H1 (cell line): ENCODE measurements around the gene PLA2G10. TPM values are rescaled to one million over a fixed set of nuclear protein-coding genes. Genes with fewer than 3 reads are reported as not detected.

Experiments used
- CTCF ChIA-PET: fragments of 300-600 bp; sonication (Branson Sonifier 250); formaldehyde crosslinking; loops from one replicate; lab custom pipeline; 2021; ENCODE audit not compliant: partially characterized antibody; lab: Charles Lee
- POLR2A ChIA-PET: fragments of 300-600 bp; sonication (Branson Sonifier 250); formaldehyde crosslinking; loops from one replicate; lab custom pipeline; 2021; ENCODE audit warnings: inconsistent platforms; ENCODE audit not compliant: partially characterized antibody; lab: Charles Lee
- DNase-seq, 2 experiments: peaks; one replicate each; pipeline versions ENCODE4 v3.0.0 to v3.0.0-alpha.2; 2010 to 2022; ENCODE audit warnings: low spot score in 2 of 2, low read depth in 1 of 2, mixed read lengths in 1 of 2
- FAIRE-seq: peaks from 2 replicates; lab custom pipeline; 2011; peaks lifted over from hg19 to GRCh38; lab: Jason Lieb, UNC
- H2AFZ ChIP-seq: 2 replicates; pipeline ENCODE4 v1.8.1; 2012; ENCODE audit warnings: low read length, inconsistent platforms
- H2AK5ac ChIP-seq: 2 replicates; pipeline ENCODE4 v1.6.1; 2013; ENCODE audit warnings: low read depth, low read length
- H2BK120ac ChIP-seq: replicated peaks from 2 replicates; pipeline ENCODE3; 2013; ENCODE audit warnings: low read depth, low read length, inconsistent platforms
- H2BK12ac ChIP-seq: 2 replicates; pipeline ENCODE4 v1.6.1; 2013; ENCODE audit warnings: low read depth, low read length
- H2BK15ac ChIP-seq: 2 replicates; pipeline ENCODE4 v1.6.1; 2013; ENCODE audit warnings: low read length
- H2BK20ac ChIP-seq: 2 replicates; pipeline ENCODE4 v1.6.1; 2013; ENCODE audit warnings: low read length
- H2BK5ac ChIP-seq: 2 replicates; pipeline ENCODE4 v1.6.1; 2013; ENCODE audit warnings: low read depth, low read length
- H3K14ac ChIP-seq: 2 replicates; pipeline ENCODE4 v1.6.1; 2013; ENCODE audit warnings: inconsistent platforms; ENCODE audit not compliant: insufficient read length
- H3K18ac ChIP-seq: 2 replicates; pipeline ENCODE4 v1.6.1; 2013; ENCODE audit warnings: low read length; ENCODE audit errors: extremely low read depth
- H3K23ac ChIP-seq: 2 replicates; pipeline ENCODE4 v1.6.1; 2013; ENCODE audit warnings: inconsistent platforms; ENCODE audit not compliant: insufficient read length
- H3K23me2 ChIP-seq: 2 replicates; pipeline ENCODE4 v1.6.1; 2013; ENCODE audit warnings: low read depth, low read length
- H3K27ac ChIP-seq: 2 replicates; pipeline ENCODE4 v1.6.1; 2011; ENCODE audit warnings: low read depth, low read length, inconsistent platforms
- H3K27me3 ChIP-seq, 4 experiments: replicated peaks in 1 of 4; 1 replicate in 1 of 4; 2 replicates in 3 of 4; pipeline versions ENCODE4 v1.6.1 to v1.8.1; 2011 to 2013; ENCODE audit warnings: low read length in 3 of 4, mild to moderate bottlenecking in 3 of 4, inconsistent platforms in 2 of 4, mixed read lengths in 2 of 4, moderate library complexity in 1 of 4; ENCODE audit not compliant: control insufficient read depth in 3 of 4, insufficient read depth in 3 of 4; ENCODE audit errors: extremely low read depth in 1 of 4
- H3K36me3 ChIP-seq, 4 experiments: 2 replicates each; pipeline versions ENCODE4 v1.6.1 to v1.8.1; 2011 to 2013; ENCODE audit warnings: mild to moderate bottlenecking in 4 of 4, low read length in 3 of 4, moderate library complexity in 2 of 4, control low read depth in 1 of 4, inconsistent platforms in 1 of 4; ENCODE audit not compliant: insufficient read depth in 4 of 4, control insufficient read depth in 2 of 4
- H3K4ac ChIP-seq: replicated peaks from 2 replicates; pipeline ENCODE3; 2013; ENCODE audit warnings: low read length, low read depth, mixed read lengths, inconsistent platforms; ENCODE audit not compliant: insufficient read length
- H3K4me1 ChIP-seq, 4 experiments: replicated peaks in 1 of 4; 1 replicate in 1 of 4; 2 replicates in 3 of 4; pipeline versions ENCODE4 v1.6.1 to v1.8.1; 2011 to 2013; ENCODE audit warnings: low read length in 3 of 4, inconsistent platforms in 2 of 4, mixed read lengths in 1 of 4; ENCODE audit not compliant: insufficient read depth in 4 of 4, control insufficient read depth in 3 of 4
- H3K4me2 ChIP-seq, 2 experiments: 2 replicates each; pipeline versions ENCODE4 v1.6.1 to v1.8.1; 2011 to 2013; ENCODE audit warnings: low read depth in 2 of 2, low read length in 2 of 2, control low read depth in 1 of 2, inconsistent platforms in 1 of 2, mild to moderate bottlenecking in 1 of 2; ENCODE audit not compliant: insufficient read depth in 1 of 2
- H3K4me3 ChIP-seq, 4 experiments: fragments of 200-600, 300-600 bp in 1 of 4; sonication (generic), shearing (Covaris generic), sonication (Bioruptor Twin) in 1 of 4; 2 replicates each; pipeline versions ENCODE4 v1.5.1 to v1.8.1; 2011 to 2016; ENCODE audit warnings: low read length in 4 of 4, low read depth in 3 of 4, control low read depth in 2 of 4, inconsistent platforms in 2 of 4, mild to moderate bottlenecking in 2 of 4, mixed read lengths in 1 of 4, moderate library complexity in 1 of 4; ENCODE audit not compliant: insufficient read depth in 2 of 4; ENCODE audit errors: extremely low read depth in 1 of 4
- H3K56ac ChIP-seq: replicated peaks from 2 replicates; pipeline ENCODE3; 2013; ENCODE audit warnings: low read depth, mild to moderate bottlenecking, mixed read lengths, low read length, inconsistent platforms; ENCODE audit not compliant: insufficient read length
- H3K79me1 ChIP-seq: 2 replicates; pipeline ENCODE4 v1.6.1; 2013; ENCODE audit warnings: low read depth, low read length, control low read depth
- H3K79me2 ChIP-seq, 2 experiments: 2 replicates each; pipeline versions ENCODE4 v1.6.1 to v1.8.1; 2012 to 2013; ENCODE audit warnings: low read length in 2 of 2, mild to moderate bottlenecking in 2 of 2, inconsistent platforms in 1 of 2; ENCODE audit not compliant: insufficient read depth in 2 of 2, control insufficient read depth in 1 of 2
- H3K9ac ChIP-seq, 4 experiments: replicated peaks in 1 of 4; 1 replicate in 1 of 4; 2 replicates in 3 of 4; pipeline versions ENCODE4 v1.6.1 to v1.8.1; 2011 to 2013; ENCODE audit warnings: low read depth in 3 of 4, low read length in 3 of 4, control low read depth in 2 of 4, mild to moderate bottlenecking in 2 of 4, moderate library complexity in 2 of 4, inconsistent platforms in 1 of 4; ENCODE audit errors: extremely low read depth in 1 of 4
- H3K9me3 ChIP-seq, 2 experiments: 2 replicates each; pipeline versions ENCODE4 v1.6.1 to v1.8.1; 2012 to 2013; ENCODE audit warnings: mild to moderate bottlenecking in 2 of 2, moderate library complexity in 2 of 2, control low read depth in 1 of 2, inconsistent platforms in 1 of 2, low read depth in 1 of 2, low read length in 1 of 2, mixed read lengths in 1 of 2; ENCODE audit not compliant: insufficient read depth in 2 of 2
- H4K20me1 ChIP-seq, 2 experiments: replicated peaks in 1 of 2; 2 replicates each; pipeline versions ENCODE3 to v1.8.1; 2011 to 2013; ENCODE audit warnings: inconsistent platforms in 2 of 2, low read length in 2 of 2, mild to moderate bottlenecking in 1 of 2; ENCODE audit not compliant: insufficient read depth in 2 of 2, control insufficient read depth in 1 of 2
- H4K5ac ChIP-seq: 2 replicates; pipeline ENCODE4 v1.6.1; 2013; ENCODE audit warnings: low read length, low read depth, mixed read lengths, inconsistent platforms; ENCODE audit not compliant: insufficient read length
- H4K8ac ChIP-seq: 2 replicates; pipeline ENCODE4 v1.8.0; 2013; ENCODE audit warnings: mild to moderate bottlenecking, moderate library complexity, low read length, inconsistent platforms; ENCODE audit not compliant: insufficient read depth; ENCODE audit errors: extremely low read depth
- H4K91ac ChIP-seq: replicated peaks from 2 replicates; pipeline ENCODE3; 2013; ENCODE audit warnings: low read length, mixed read lengths, inconsistent platforms; ENCODE audit not compliant: insufficient read length
- BCL11A ChIP-seq, 2 experiments: IDR thresholded peaks; one replicate each; pipeline ENCODE4 v1.6.1; 2011; ENCODE audit warnings: low read depth in 2 of 2, low read length in 2 of 2, mild to moderate bottlenecking in 2 of 2
- CBX5 ChIP-seq: fragments of 300-800, 300-1000 bp; sonication (generic); IDR thresholded peaks from 2 replicates; pipeline ENCODE4 v1.7.1; 2016; ENCODE audit warnings: antibody characterized with exemption, low read length, low read depth
- EP300 ChIP-seq, 2 experiments: IDR thresholded peaks; 1 replicate in 1 of 2; 2 replicates in 1 of 2; pipeline ENCODE4 v1.6.1; 2011 to 2012; ENCODE audit warnings: low read depth in 2 of 2, low read length in 2 of 2, mild to moderate bottlenecking in 2 of 2, borderline replicate concordance in 1 of 2, inconsistent platforms in 1 of 2, moderate library complexity in 1 of 2
- EZH2 ChIP-seq: fragments of 200-600 bp; sonication (generic); IDR thresholded peaks from 2 replicates; pipeline ENCODE4 v1.7.1; 2012; ENCODE audit warnings: low read depth, mild to moderate bottlenecking, moderate library complexity, low read length, inconsistent platforms; ENCODE audit not compliant: severe bottlenecking
- KDM1A ChIP-seq: fragments of 200-600, 300-600 bp; sonication (generic); IDR thresholded peaks from 2 replicates; pipeline ENCODE4 v1.7.1; 2016; ENCODE audit warnings: mild to moderate bottlenecking, low read length, borderline replicate concordance
- POLR2A ChIP-seq, 2 experiments: IDR thresholded peaks; 1 replicate in 1 of 2; 2 replicates in 1 of 2; pipeline ENCODE4 v1.6.1; 2011; ENCODE audit warnings: low read depth in 2 of 2, low read length in 2 of 2, mild to moderate bottlenecking in 2 of 2; ENCODE audit errors: control extremely low read depth in 1 of 2
- POLR2AphosphoS5 ChIP-seq: IDR thresholded peaks from 2 replicates; pipeline ENCODE4 v1.6.1; 2011; ENCODE audit warnings: low read depth, low read length
- RXRA ChIP-seq: IDR thresholded peaks from 2 replicates; pipeline ENCODE4 v1.6.1; 2011; ENCODE audit warnings: low read depth, mild to moderate bottlenecking, low read length, moderate library complexity; ENCODE audit not compliant: insufficient read depth
- SP1 ChIP-seq: IDR thresholded peaks from 2 replicates; pipeline ENCODE4 v1.6.1; 2011; ENCODE audit warnings: low read depth, low read length
- TEAD4 ChIP-seq: IDR thresholded peaks from 2 replicates; pipeline ENCODE4 v1.6.1; 2012; ENCODE audit warnings: low read depth, low read length, inconsistent platforms, mixed read lengths
- WGBS, 2 experiments: shearing (Covaris generic) in 1 of 2; methylation state at CpG; one replicate each; pipeline versions ENCODE4 v1.1.6 to v1.1.7; 2013 to 2015; ENCODE audit warnings: low lambda C conversion rate in 2 of 2, mixed read lengths in 2 of 2, inconsistent platforms in 1 of 2, low coverage in 1 of 2, missing lambda C conversion rate in 1 of 2; ENCODE audit not compliant: insufficient replicate concordance in 2 of 2, insufficient coverage in 1 of 2, insufficient read length in 1 of 2; ENCODE audit errors: extremely low coverage in 1 of 2, missing lambda C conversion rate in 1 of 2; 5-methylcytosine and 5-hydroxymethylcytosine counted together
- polyA plus RNA-seq, 7 experiments: library from polyadenylated mRNA; depleted of rRNA in 3 of 7; stranded (reverse) in 5 of 7; unstranded in 2 of 7; fragments of >200 nt in 5 of 7; fragments of 200-250 nt in 2 of 7; gene quantifications; 1 replicate in 5 of 7; 2 replicates in 1 of 7; 4 replicates in 1 of 7; pipeline versions ENCODE4 v1.2.1 to v1.2.3, GENCODE V29; 2011 to 2013; ENCODE audit warnings: missing spikeins in 2 of 7, mixed read lengths in 2 of 7
- total RNA-seq: library from RNA; stranded (reverse); fragmentation: NEBNext Ultra II Directional; extraction: Animal tissue kit (Norgen Biotek cat#: 25700); gene quantifications from 2 replicates; pipeline ENCODE4 v1.2.1, GENCODE V29; 2021
- TF ChIP-seq, protein P1 (sequence below), 3 experiments: IDR thresholded peaks; 1 replicate in 2 of 3; 2 replicates in 1 of 3; pipeline versions ENCODE4 v1.5.1 to v1.6.1; 2011; ENCODE audit warnings: low read length in 3 of 3, mild to moderate bottlenecking in 3 of 3, inconsistent platforms in 2 of 3, low read depth in 1 of 3, moderate library complexity in 1 of 3; ENCODE audit not compliant: insufficient read depth in 1 of 3; ENCODE audit errors: control extremely low read depth in 1 of 3

The PLA2G10 gene
- total and polyA plus RNA-seq, 2 of the 8 experiments (the other 6 are each of a cell fraction or from before 2014, with no cell fraction given) = 0.60 to 2.2 TPM

DNA sequence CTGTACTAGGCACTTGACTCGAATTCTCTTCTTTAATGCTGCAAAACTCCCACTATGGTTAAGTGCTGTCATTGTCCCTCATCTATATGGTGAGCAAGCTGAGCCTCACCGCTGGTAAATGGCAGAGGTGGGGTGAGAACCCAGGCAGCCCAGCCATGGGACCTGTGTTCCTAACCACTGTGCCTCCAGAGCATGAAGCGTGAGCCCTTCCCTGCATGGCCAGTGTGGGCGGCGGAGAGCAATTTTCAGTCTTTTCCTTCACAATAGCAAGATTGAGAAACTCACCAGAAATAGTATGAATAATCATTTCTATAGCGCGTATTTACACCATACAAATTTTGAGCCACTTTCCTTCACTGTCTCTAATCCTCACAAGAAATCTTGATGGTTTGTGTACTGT, 52.2 kb downstream of the PLA2G10 start:
- Histone ChIP-seq H3K9ac (no peak overlapping the region), H4K8ac (no peak overlapping the region), H2BK5ac (no peak overlapping the region), H3K23me2 (no peaks in the 10 kb centered on the region), H3K4me1 (peaks cover 1 to 21% (median 7%) of the 10 kb centered on the region in 4 experiments), H3K79me1 (peaks cover 3% of the 10 kb centered on the region), H4K20me1 (peaks cover 1 to 7% of the 10 kb centered on the region in 2 experiments), H3K79me2 (peaks cover 13 to 79% of the 10 kb centered on the region in 2 experiments; a peak in 3 of 4 replicates), H3K56ac (no peak overlapping the region), H2AK5ac (no peak overlapping the region), H3K27me3 (no peaks in the 10 kb centered on the region), H3K18ac (no peak overlapping the region), H3K27ac (no peak overlapping the region), H3K4ac (no peak overlapping the region), H3K14ac (no peak overlapping the region), H2BK15ac (no peak overlapping the region), H4K91ac (no peak overlapping the region), H3K23ac (no peak overlapping the region), H3K36me3 (peaks cover 11 to 51% (median 26%) of the 10 kb centered on the region in 4 experiments), H2BK120ac (no peak overlapping the region), H3K4me3 (no peak overlapping the region), H2BK12ac (no peak overlapping the region), H2BK20ac (no peak overlapping the region), H3K9me3 (no peaks in the 10 kb centered on the region), H2AFZ (no peak overlapping the region), H4K5ac (peak overlapping the region; percentile 0), H3K4me2 (no peak overlapping the region)
- POLR2A ChIA-PET = interaction anchor here (0.6 to 4.8 kb wide), 7 partner anchors 8 to 456 kb away, joined by 4 to 18 read pairs (median 7); partner anchors contain the start of genes BFAR and PARN
- FAIRE-seq (no peak), DNase-seq (no peak)
- WGBS, 2 experiments = 84% methylated on average over 7 of the region's 7 CpGs; no CpG with 5 or more reads in 1 of the 2 experiments
- CTCF ChIA-PET = interaction anchor here (0.9 to 1.0 kb wide), 3 partner anchors 12 to 33 kb away, joined by 3 read pairs; partner anchors contain the start of gene PARN
- TF ChIP-seq EZH2 (no peak), CBX5 (no peak), SP1 (no peak), KDM1A (peak; percentile 26; the same call in 1 of the 2 replicates), BCL11A (IDR thresholded peaks at IDR 0.05; ENCODE audit: low read depth in 2 of 2, low read length in 2 of 2) (no peak), EP300 (IDR thresholded peaks at IDR 0.05; ENCODE audit: borderline replicate concordance in 1 of 2, low read depth in 2 of 2, low read length in 2 of 2) (no peak), RXRA (no peak), POLR2AphosphoS5 (0 out of 2 replicates have a peak, but pooled peaks have one; percentile 26), TEAD4 (no peak), POLR2A (IDR thresholded peaks at IDR 0.05; ENCODE audit: control extremely low read depth in 1 of 2, low read depth in 2 of 2, low read length in 2 of 2) (peak in 1 of 2 experiments; percentile 22; a peak in 1 of 3 replicates)
- TF ChIP-seq, protein P1, sequence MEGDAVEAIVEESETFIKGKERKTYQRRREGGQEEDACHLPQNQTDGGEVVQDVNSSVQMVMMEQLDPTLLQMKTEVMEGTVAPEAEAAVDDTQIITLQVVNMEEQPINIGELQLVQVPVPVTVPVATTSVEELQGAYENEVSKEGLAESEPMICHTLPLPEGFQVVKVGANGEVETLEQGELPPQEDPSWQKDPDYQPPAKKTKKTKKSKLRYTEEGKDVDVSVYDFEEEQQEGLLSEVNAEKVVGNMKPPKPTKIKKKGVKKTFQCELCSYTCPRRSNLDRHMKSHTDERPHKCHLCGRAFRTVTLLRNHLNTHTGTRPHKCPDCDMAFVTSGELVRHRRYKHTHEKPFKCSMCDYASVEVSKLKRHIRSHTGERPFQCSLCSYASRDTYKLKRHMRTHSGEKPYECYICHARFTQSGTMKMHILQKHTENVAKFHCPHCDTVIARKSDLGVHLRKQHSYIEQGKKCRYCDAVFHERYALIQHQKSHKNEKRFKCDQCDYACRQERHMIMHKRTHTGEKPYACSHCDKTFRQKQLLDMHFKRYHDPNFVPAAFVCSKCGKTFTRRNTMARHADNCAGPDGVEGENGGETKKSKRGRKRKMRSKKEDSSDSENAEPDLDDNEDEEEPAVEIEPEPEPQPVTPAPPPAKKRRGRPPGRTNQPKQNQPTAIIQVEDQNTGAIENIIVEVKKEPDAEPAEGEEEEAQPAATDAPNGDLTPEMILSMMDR (IDR thresholded peaks at IDR 0.05; ENCODE audit: control extremely low read depth in 1 of 3, insufficient read depth in 1 of 3, low read depth in 1 of 3, low read length in 3 of 3) = peak; percentile 19 to 46 (median 31); a peak in 3 of 4 replicates
